AG09319 (cell line): ENCODE data around the gene NELL1.

ENCODE experiments used
- DNase-seq: peaks from one replicate; pipeline ENCODE4 v3.0.0-alpha.2; 2010; ENCODE audit warnings: low read depth; ENCODE audit errors: extremely low read depth
- CTCF ChIP-seq: IDR thresholded peaks from 2 replicates; pipeline ENCODE4 v1.5.1; 2011; ENCODE audit warnings: low read depth, mild to moderate bottlenecking, inconsistent platforms, low read length, moderate library complexity

NELL1 gene

DNA sequence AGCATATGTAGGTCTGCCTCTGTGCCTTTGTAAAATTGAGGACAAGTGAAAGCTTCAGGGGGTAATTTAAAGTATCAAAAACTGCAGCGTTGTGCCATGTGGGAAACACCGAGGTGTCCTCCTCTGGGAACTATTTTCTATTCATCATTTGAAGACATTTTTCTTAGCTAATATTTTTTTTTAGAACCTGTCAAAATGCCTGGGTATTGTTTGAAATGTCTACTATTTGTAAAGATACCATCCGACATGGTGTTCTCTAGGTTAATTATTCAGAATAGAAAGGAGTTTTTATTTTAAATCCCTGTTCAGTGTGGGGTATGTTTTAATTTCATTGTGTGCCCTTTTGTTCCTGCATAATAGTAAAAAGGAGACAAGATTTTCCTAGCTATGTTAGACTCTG, 490.8 kb downstream of the NELL1 start:
- TF ChIP-seq CTCF = no peak
- no peak for DNase-seq

DNA sequence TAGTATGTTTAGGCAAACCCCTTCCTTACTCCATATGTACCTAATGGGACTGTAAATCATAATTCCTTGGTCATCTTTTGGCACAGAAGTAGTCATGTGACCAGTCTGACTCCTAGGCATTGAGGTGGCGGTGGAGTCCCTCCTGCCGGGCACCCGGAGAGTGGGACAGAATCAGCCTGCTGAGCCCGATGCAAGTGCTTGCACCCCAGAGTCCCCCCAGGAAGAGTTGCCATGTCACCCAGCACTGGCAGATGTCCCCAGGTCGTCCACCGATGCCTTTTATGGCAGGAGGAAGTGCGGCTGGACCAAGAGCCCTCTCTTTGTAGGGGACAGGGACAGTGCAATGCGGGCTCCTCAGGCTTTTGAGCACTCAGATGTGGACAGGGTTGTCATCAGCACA, 500.3 kb downstream of the NELL1 start:
- no peak for DNase-seq
- TF ChIP-seq CTCF = no peak

GRCh38 chr11:21173476-21173875, 504.1 kb downstream of the NELL1 start:
- no peak for DNase-seq
- no peak for TF ChIP-seq CTCF

DNA sequence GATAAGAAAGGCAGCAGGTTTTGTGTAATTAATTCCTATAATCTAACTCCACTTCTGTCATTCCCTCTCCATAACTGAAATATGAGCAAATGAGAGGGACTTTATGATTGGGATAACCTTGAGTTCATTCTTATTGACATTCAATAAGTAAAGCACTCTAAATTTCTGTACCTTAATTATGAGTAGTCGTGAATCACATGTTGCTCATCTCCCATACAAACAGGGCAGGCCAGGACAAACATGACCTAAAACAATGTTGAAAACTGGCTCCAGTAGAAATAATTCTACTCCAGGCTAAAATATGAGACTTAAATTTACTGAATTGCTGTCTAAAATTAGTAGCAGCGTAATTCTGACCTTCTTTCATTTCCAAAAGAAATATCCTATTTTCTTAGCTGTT, 505.4 kb downstream of the NELL1 start:
- no peak for DNase-seq
- TF ChIP-seq CTCF = no peak

DNA sequence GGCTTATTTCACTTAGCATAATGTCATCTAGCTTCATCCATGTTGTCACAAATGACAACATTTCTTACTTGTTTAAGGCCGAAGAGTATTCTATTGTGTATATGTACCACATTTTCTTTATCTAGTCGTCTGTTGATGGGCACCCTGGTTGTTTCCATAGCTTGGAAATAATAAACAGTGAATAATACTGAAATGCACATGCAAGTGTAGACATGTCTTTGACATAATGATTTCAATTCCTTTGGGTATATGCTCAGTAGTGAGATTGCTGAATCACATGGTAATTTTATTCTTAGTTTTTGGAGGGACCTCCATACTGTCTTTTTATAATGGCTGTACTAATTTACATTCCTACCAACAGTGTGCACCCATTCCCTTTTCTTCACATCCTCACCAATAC, 508.0 kb downstream of the NELL1 start:
- no peak for TF ChIP-seq CTCF
- DNase-seq = no peak

- no peak for TF ChIP-seq CTCF
- DNase-seq = no peak
Measured at GRCh38 chr11:21179770-21180169, 510.4 kb downstream of the NELL1 start.

GRCh38 chr11:21180182-21180581, 510.8 kb downstream of the NELL1 start:
- TF ChIP-seq CTCF = no peak
- no peak for DNase-seq
